Bronchial epithelial cell (primary cell): ENCODE measurements around the gene KCMF1. TPM values are rescaled to one million over a fixed set of nuclear protein-coding genes. Genes with fewer than 3 reads are reported as not detected.

Experiments used
- DNase-seq: peaks from one replicate; pipeline ENCODE4 v3.0.0-alpha.2; 2010; ENCODE audit warnings: low read depth
- FAIRE-seq: peaks from 2 replicates; lab custom pipeline; 2011; peaks lifted over from hg19 to GRCh38; lab: Jason Lieb, UNC
- H3K27me3 ChIP-seq: 2 replicates; pipeline ENCODE4 v1.5.1; 2011; ENCODE audit warnings: low read length; ENCODE audit not compliant: control insufficient read depth, insufficient read depth
- H3K36me3 ChIP-seq: 2 replicates; pipeline ENCODE4 v1.5.1; 2011; ENCODE audit warnings: low read length; ENCODE audit not compliant: control insufficient read depth, insufficient read depth
- H3K4me3 ChIP-seq: 2 replicates; pipeline ENCODE4 v1.5.1; 2011; ENCODE audit warnings: mild to moderate bottlenecking, low read depth, low read length, control low read depth
- CTCF ChIP-seq: IDR thresholded peaks from 2 replicates; pipeline ENCODE4 v1.5.1; 2011; ENCODE audit warnings: mild to moderate bottlenecking, moderate library complexity, low read length, control low read depth, inconsistent platforms; ENCODE audit not compliant: insufficient read depth, severe bottlenecking
- total RNA-seq: library from RNA; depleted of rRNA; stranded (reverse); fragments of >200 nt; gene quantifications from 2 replicates; pipeline ENCODE4 v1.2.1, GENCODE V29; 2014

The KCMF1 gene
- total RNA-seq, 1 donor from 2014 or later = 174 TPM

- FAIRE-seq = no peak
- Histone ChIP-seq H3K36me3 (peaks cover 3% of the 10 kb centered on the region), H3K4me3 (no peak overlapping the region), H3K27me3 (no peaks in the 10 kb centered on the region)
- peak; percentile 77 for DNase-seq
- no peak for TF ChIP-seq CTCF
Measured at GRCh38 chr2:84963692-84964405, 7.1 kb upstream of the KCMF1 start.

- DNase-seq = no peak
- Histone ChIP-seq H3K4me3 (no peak overlapping the region), H3K27me3 (no peaks in the 10 kb centered on the region), H3K36me3 (peaks cover 3% of the 10 kb centered on the region)
- no peak for TF ChIP-seq CTCF
- FAIRE-seq = no peak
Measured at GRCh38 chr2:84964406-84965191, 6.4 kb upstream of the KCMF1 start.

GRCh38 chr2:84965192-84965516, 5.8 kb upstream of the KCMF1 start:
- H3K27me3 ChIP-seq = no peaks in the 10 kb centered on the region
- peaks cover 3% of the 10 kb centered on the region for H3K36me3 ChIP-seq
- FAIRE-seq = no peak
- TF ChIP-seq CTCF = no peak
- DNase-seq = no peak
- H3K4me3 ChIP-seq = no peak overlapping the region

- FAIRE-seq = no peak
- no peak for TF ChIP-seq CTCF
- no peak for DNase-seq
- Histone ChIP-seq H3K27me3 (no peaks in the 10 kb centered on the region), H3K36me3 (peaks cover 3% of the 10 kb centered on the region), H3K4me3 (no peak overlapping the region)
Measured at GRCh38 chr2:84965827-84966226, 5.1 kb upstream of the KCMF1 start.

GRCh38 chr2:84966731-84967130, 4.2 kb upstream of the KCMF1 start:
- no peak for DNase-seq
- no peak for FAIRE-seq
- peaks cover 3% of the 10 kb centered on the region for H3K36me3 ChIP-seq
- TF ChIP-seq CTCF = no peak
- H3K4me3 ChIP-seq = no peak overlapping the region
- H3K27me3 ChIP-seq = no peaks in the 10 kb centered on the region
